Measurements from ENCODE around the gene CREBBP.

Gene CREBBP

DNA sequence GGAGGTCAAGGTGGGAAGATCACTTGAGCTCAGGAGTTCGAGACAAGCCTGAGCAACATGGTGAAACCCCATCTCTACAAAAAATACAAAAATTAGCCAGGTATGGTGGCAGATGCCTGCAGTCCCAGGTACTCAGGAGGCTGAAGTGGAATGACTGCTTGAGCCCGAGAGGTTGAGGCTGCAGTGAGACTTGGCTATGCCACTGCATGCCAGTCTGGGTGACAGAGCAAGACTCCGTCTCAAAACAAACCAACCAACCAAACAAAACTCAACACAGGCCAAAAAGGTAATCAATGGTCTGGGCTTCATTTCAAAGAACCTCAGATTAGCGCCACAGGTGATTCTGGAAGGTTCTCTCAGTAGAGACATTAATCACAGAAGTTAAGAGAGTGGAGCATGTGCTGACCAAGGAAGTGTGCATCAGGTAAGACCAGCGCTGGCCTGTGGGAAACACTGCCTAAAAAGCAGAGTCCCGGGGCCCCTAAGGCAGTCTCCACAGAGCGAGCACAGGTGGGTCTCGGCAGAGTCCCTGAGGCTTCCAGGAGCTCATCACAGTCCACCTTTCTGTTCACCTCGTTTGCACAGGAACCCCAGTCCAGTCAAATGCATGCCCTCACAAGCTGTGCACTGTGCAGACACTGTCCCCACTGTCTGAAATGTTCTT, 91.7 kb downstream of the CREBBP start:
- no peak for TF ChIP-seq CTCF (IDR thresholded peaks at IDR 0.05; ENCODE audit: insufficient read depth, missing control alignments)
- no peak for FAIRE-seq
- no peak for DNase-seq (ENCODE audit: insufficient read length, low spot score)

DNA sequence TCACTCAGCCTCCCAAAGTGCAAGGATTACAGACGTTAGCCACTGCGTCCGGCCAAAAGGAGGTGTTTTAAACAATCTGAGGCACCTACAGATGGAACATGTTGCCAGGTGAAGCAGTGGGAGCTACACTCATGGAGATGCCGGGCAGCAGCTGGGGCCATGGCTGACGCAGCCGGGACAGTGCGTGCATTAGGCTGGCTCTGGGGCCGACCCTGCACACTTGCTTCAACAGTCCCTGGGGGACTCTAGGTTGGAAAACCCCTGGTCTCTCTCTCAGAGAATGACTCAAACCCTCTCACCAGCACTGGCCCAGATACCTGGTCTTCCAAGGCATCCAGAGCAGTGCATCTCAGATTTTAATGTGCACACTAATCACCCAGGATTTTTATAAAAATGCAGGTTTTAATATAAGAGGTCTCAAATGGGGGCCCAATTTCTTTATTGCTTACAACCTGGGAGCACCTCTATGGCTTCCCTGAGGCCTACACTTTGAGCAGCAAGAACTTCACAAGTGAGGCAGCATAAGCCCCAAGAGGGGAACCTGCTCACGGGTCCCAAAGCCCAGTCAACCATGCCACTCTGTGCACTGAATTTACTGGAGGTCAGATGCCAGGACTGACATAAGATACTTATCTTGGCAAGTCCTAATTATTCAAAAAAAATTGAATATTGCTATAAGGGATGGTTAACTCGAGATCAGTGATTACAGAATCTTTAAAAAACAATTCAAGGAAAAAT, 92.4 kb downstream of the CREBBP start:
- DNase-seq (ENCODE audit: insufficient read length, low spot score) (no peak), FAIRE-seq (no peak)
- no peak for TF ChIP-seq CTCF (IDR thresholded peaks at IDR 0.05; ENCODE audit: insufficient read depth, missing control alignments)

DNA sequence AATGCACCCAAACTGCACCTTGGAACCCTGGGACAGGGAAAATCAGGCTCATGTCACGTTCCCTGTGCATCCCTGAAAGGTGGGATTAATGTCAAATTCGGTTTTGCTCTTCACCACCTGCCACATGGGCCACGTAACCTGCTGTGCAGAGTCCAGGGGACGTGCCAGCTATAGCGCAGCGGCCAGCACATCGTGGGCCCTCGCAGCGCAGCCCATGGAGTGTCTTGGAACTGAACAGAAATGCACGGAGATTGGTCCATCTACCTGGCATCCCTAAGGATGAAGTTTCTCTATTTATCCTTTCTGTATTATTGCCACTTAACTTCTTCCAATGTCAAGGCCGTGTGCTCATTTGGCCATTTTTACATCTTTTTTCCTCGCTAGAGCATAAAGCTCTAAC, 95.1 kb downstream of the CREBBP start:
- no peak for FAIRE-seq
- no peak for DNase-seq (ENCODE audit: insufficient read length, low spot score)
- TF ChIP-seq CTCF (IDR thresholded peaks at IDR 0.05; ENCODE audit: insufficient read depth, missing control alignments): no peak

- no peak for FAIRE-seq
- no peak for DNase-seq (ENCODE audit: insufficient read length, low spot score)
- TF ChIP-seq CTCF (IDR thresholded peaks at IDR 0.05; ENCODE audit: insufficient read depth, missing control alignments): no peak
Measured at GRCh38 chr16:3783516-3783915, 97.0 kb downstream of the CREBBP start.

GRCh38 chr16:3782566-3782965, 97.9 kb downstream of the CREBBP start:
- no peak for FAIRE-seq
- no peak for TF ChIP-seq CTCF (IDR thresholded peaks at IDR 0.05; ENCODE audit: insufficient read depth, missing control alignments)
- no peak for DNase-seq (ENCODE audit: insufficient read length, low spot score)

DNA sequence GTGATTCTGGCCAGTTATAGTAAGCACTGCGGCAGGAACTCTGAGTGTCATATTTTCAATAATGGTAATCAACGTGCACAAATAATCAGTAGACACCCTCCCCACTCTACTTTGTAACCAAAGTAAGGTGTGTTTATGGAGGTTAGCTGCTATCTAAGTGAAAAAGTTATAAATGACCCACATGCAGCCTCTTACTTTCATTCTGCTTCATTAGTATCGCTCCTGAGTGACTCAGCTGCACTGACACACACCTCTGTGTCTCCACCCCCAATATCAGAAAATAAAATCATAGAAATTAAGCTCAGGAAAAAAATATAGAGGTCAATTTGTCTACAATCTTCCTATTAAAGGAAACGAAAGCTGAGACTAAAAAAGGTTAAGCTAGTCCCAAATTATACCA, 99.1 kb downstream of the CREBBP start:
- DNase-seq (ENCODE audit: insufficient read length, low spot score): no peak
- no peak for TF ChIP-seq CTCF (IDR thresholded peaks at IDR 0.05; ENCODE audit: insufficient read depth, missing control alignments)
- no peak for FAIRE-seq

GRCh38 chr16:3780570-3780969, 99.9 kb downstream of the CREBBP start:
- FAIRE-seq (no peak), DNase-seq (ENCODE audit: insufficient read length, low spot score) (no peak)
- peak; percentile 18 for TF ChIP-seq CTCF (IDR thresholded peaks at IDR 0.05; ENCODE audit: insufficient read depth, missing control alignments)
